GM19372 (cell line): ENCODE data around the gene GDPD3.
"Not testable (repeated sequence)": the region's sequence is repeated elsewhere in the genome, so short reads cannot be mapped to it uniquely, and the experiment has no call there.

Experiments used
- ATAC-seq: cut with Tn5 transposase; IDR thresholded peaks from one replicate; pipeline ENCODE4 v1.9.1; 2021; ENCODE audit warnings: mild to moderate bottlenecking, low read depth, moderate library complexity; ENCODE audit not compliant: unreplicated experiment

The GDPD3 gene

DNA sequence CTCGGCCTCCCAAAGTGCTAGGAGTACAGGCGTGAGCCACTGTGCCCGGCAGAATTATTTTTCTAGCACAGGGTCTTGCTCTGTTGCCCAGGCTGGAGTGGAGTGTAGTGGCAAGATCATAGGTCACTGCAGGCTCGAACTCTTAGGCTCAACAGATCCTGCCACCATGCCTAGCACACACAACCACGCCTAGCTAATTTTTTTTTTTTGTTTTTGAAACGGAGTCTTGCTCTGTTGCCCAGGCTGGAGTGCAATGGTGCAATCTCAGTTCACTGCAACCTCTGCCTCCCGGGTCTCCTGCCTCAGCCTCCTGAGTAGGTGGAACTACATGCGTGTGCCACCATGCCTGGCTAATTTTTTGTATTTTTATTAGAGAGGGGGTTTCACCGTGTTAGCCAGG, 12.4 kb upstream of the GDPD3 start:
- ATAC-seq: not testable (repeated sequence)

DNA sequence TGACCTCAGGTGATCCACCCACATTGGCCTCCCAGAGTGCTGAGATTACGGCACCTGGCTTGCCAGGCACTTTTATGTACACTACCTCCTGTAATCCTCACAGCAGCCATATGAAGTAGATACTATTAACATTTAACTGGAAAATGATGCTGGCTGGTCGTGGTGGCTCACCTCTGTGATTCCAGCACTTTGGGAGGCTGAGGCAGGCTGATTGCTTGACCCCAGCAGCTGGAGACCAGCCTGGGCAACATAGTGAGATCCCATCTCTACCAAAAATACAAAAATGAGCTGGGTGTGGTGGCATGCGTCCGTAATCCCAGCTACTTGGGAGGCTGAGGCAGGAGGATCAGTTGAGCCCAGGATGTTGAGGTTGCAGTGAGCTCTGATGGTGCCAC, 11.6 kb upstream of the GDPD3 start:
- no peak for ATAC-seq

GRCh38 chr16:30122604-30123160, 9.3 kb upstream of the GDPD3 start:
- ATAC-seq: no peak

GRCh38 chr16:30121741-30122571, 8.6 kb upstream of the GDPD3 start:
- no peak for ATAC-seq

- no peak for ATAC-seq
Observed at GRCh38 chr16:30120340-30121105, 7.2 kb upstream of the GDPD3 start.

DNA sequence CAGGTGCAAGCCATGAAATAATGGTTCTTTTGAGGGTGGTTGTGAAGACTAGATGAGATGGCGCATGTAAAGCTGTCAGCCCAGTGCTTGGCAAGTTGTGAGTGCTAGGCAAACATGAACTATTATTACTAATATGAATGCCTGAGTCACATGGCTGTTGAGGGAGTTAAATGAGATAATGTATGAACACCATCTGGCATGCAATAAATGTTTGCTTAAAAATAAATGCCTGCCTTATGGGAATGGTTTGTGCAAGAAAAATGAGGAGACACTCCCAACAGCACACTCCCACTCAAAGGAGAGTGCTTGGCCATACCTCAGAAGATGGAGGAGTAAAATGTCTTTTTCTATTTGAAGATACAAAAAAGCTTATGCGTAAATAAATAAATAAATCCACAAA, 6.1 kb upstream of the GDPD3 start:
- no peak for ATAC-seq

GRCh38 chr16:30117768-30118167, 4.4 kb upstream of the GDPD3 start:
- no peak for ATAC-seq

- no peak for ATAC-seq
Observed at GRCh38 chr16:30116291-30117207, 3.2 kb upstream of the GDPD3 start.

- no peak for ATAC-seq
Observed at GRCh38 chr16:30115238-30115637, 1.9 kb upstream of the GDPD3 start.

DNA sequence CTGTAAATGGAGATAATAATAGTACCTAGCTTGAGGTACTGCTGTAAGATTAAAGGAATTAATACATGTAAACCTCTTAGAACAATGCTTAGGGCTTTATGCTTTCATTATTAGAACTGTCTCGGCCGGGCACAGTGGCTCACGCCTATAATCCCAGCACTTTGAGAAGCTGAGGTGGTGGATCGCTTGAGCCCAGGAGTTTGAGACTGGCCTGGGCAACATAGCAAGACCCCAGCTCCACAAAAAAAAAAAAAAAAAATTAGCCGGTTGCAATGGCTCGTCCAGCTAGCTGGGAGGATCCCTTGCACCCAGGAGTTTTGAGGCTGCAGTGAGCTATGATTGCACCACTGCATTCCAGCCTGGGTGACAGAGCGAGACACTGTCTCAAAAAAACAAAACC, 1.5 kb upstream of the GDPD3 start:
- ATAC-seq: not testable (repeated sequence)

DNA sequence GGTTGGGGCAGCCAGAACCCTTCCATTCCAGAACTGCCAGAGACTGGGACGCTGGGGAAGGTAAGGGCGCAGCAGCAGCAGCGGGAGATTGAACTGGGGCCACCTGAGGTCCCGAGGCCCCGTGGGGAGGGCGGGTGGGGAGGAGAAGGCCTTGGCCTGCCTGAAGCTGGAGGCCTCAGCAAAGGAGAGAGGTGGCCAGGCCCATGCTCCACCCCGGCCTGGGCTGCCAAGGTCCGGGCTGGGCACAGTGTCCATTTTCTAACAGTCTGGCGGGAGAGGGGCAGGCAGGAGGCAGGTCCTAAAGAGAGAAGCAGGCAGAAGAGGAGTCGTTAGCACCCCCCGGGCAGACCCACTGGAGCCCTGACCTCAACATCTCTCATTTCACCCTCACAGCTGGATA, 1.1 kb upstream of the GDPD3 start:
- no peak for ATAC-seq

GRCh38 chr16:30113711-30114333, 485 bp upstream of the GDPD3 start:
- no peak for ATAC-seq

DNA sequence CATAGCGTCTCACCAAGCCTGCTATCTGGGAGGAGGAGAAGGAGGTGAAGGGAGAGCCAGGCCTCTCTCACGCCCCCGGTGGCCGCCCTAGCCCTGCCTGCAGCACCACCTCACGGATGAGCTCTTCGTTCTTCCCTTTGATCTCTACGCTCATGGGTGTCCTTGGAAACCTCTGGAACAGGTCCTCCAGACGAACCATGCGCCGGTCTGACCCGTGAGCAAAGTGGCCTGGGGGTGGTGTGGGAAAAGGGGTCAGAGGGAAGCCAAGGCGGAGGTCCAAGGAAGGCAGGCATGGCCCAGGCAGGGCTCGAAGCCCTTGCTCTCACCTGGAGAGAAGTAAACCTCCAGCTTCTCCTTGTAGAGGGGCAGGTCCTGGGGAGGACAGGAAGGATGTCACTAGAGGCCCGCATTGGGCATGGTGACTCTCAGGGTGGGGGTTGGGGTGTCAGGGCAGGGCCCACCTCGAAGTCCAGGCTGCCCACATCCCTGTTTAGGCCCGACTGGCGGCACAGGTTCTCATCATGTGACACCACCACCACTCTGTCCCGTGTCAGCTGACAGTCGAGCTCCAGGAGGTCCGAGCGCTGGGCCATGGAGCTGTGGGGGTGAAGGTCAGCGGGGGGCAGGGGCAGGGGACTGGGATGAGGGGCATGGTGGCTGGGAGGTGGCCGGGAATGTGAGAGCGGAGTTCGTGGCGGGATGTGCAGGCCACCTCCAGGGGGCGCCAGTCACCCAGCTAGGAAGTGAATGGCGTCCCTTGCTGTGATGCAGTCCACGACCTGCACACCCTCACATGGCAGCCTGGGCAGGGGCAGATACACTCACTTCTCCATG, 923 bp downstream of the GDPD3 start:
- no peak for ATAC-seq

GRCh38 chr16:30110661-30111060, 2.7 kb downstream of the GDPD3 start:
- no peak for ATAC-seq

DNA sequence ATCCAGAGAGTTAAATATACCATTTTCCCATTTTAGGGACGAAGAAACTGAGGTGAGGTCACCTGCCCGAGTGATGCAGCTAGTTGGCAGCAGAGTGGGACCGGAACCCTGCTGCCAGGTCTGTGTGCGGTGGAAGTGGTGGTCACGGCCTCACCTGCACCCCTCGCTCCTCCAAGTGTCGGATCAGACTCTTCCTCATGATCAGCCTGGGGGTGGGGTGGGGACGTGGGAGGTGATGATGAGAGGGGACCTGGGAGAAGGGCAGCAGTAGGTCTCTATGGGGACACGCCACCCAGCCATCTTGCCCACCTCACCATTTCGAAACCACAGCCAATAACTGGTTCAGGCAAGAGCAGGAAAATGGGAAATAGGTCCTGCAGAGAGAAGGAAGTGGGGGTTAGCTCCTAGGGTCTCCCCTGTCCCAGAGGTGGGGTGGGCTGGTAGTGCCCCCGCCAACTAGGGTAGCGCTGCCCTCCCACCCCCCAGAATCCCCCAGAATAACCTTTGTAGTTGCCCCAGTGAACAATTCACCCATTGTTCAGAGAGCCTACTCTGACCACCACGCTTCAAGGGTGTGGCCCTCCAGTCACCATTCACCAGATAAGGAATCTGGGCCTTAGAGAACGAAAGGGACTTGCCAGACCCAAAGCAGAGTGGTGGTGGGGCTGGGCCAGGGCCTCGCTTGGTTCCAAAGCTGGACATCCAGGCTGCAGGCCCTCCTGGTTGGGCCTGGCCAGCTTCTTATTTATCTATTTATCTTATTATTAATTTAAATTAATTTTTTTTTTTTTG, 5.1 kb downstream of the GDPD3 start:
- ATAC-seq: no peak

- ATAC-seq: no peak
Observed at GRCh38 chr16:30104492-30104891, 8.8 kb downstream of the GDPD3 start.

DNA sequence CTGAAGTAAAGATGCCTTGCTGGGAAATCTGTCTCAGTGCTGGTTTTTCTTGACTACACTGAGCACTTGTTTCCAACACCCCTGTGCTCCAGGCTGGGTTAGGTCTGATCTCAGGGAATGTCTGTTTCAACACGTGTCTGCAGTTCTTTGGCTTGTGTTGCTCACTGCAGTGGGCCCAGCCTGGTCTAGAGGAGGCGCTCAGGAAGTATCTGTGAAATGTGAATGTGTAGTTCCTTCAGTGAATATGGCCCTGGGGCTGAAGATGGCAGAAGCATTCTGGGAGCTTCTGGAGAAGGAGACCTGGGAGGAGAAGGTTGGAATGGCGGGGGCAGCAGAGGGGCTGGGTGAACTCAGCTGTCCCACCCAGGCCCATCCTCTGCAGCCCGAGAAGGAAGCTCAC, 9.2 kb downstream of the GDPD3 start:
- ATAC-seq: no peak

- no peak for ATAC-seq
Observed at GRCh38 chr16:30096862-30097563, 16.3 kb downstream of the GDPD3 start.
